Keratinocyte (primary cell): ENCODE results near the gene CLECL1. TPM values are rescaled to one million over a fixed set of nuclear protein-coding genes. Genes with fewer than 3 reads are reported as not detected.
"Not testable (repeated sequence)": the region's sequence is repeated elsewhere in the genome, so short reads cannot be mapped to it uniquely, and the experiment has no call there.

ENCODE experiments used
- DNase-seq: peaks from one replicate; pipeline ENCODE4 v3.0.0-alpha.2; 2011; ENCODE audit warnings: low read depth, missing footprints, low spot score
- FAIRE-seq: peaks from 2 replicates; lab custom pipeline; 2011; peaks lifted over from hg19 to GRCh38; lab: Jason Lieb, UNC
- H2AFZ ChIP-seq: 2 replicates; pipeline ENCODE4 v1.6.0; 2012; ENCODE audit warnings: low read length, control low read depth, inconsistent platforms; ENCODE audit not compliant: control insufficient read depth
- H3K27ac ChIP-seq: 2 replicates; pipeline ENCODE4 v1.5.1; 2011; ENCODE audit warnings: low read length; ENCODE audit not compliant: control insufficient read depth, insufficient read depth
- H3K27me3 ChIP-seq: 3 replicates; pipeline ENCODE4 v1.6.0; 2011; ENCODE audit warnings: low read length; ENCODE audit not compliant: control insufficient read depth, insufficient read depth; ENCODE audit errors: extremely low read depth
- H3K36me3 ChIP-seq, 2 experiments: 2 replicates in 1 of 2; 3 replicates in 1 of 2; pipeline ENCODE4 v1.5.1; 2011; ENCODE audit warnings: low read length in 2 of 2, mild to moderate bottlenecking in 1 of 2; ENCODE audit not compliant: control insufficient read depth in 2 of 2, insufficient read depth in 2 of 2; ENCODE audit errors: extremely low read depth in 1 of 2
- H3K4me1 ChIP-seq: 3 replicates; pipeline ENCODE4 v1.5.1; 2011; ENCODE audit warnings: low read length; ENCODE audit not compliant: control insufficient read depth, insufficient read depth; ENCODE audit errors: extremely low read depth
- H3K4me2 ChIP-seq: 3 replicates; pipeline ENCODE4 v1.6.0; 2011; ENCODE audit warnings: low read depth, low read length; ENCODE audit not compliant: control insufficient read depth, insufficient read depth; ENCODE audit errors: extremely low read depth
- H3K4me3 ChIP-seq, 3 experiments: fragments of 200-600 bp in 1 of 3; sonication (generic) in 1 of 3; 2 replicates in 2 of 3; 3 replicates in 1 of 3; pipeline ENCODE4 v1.5.1; 2011 to 2016; ENCODE audit warnings: low read length in 3 of 3, mild to moderate bottlenecking in 3 of 3, control low read depth in 2 of 3, inconsistent platforms in 1 of 3, low read depth in 1 of 3, mixed read lengths in 1 of 3, mixed run types in 1 of 3, moderate library complexity in 1 of 3; ENCODE audit not compliant: control insufficient read depth in 2 of 3, insufficient read depth in 2 of 3; ENCODE audit errors: extremely low read depth in 1 of 3
- H3K79me2 ChIP-seq: 2 replicates; pipeline ENCODE4 v1.6.0; 2012; ENCODE audit warnings: low read length; ENCODE audit not compliant: control insufficient read depth, insufficient read depth
- H3K9ac ChIP-seq: 3 replicates; pipeline ENCODE4 v1.6.0; 2011; ENCODE audit warnings: low read length; ENCODE audit not compliant: control insufficient read depth, insufficient read depth; ENCODE audit errors: extremely low read depth
- H3K9me1 ChIP-seq: 3 replicates; pipeline ENCODE4 v1.6.0; 2011; ENCODE audit warnings: low read length; ENCODE audit not compliant: control insufficient read depth, insufficient read depth; ENCODE audit errors: extremely low read depth
- H3K9me3 ChIP-seq: 2 replicates; pipeline ENCODE4 v1.5.1; 2012; ENCODE audit warnings: low read depth, low read length; ENCODE audit not compliant: control insufficient read depth
- H4K20me1 ChIP-seq: 3 replicates; pipeline ENCODE4 v1.6.0; 2011; ENCODE audit warnings: low read length; ENCODE audit not compliant: control insufficient read depth, insufficient read depth; ENCODE audit errors: extremely low read depth
- EZH2 ChIP-seq: IDR thresholded peaks from one replicate; pipeline ENCODE4 v1.6.1; 2012; ENCODE audit warnings: inconsistent platforms, mild to moderate bottlenecking, low read length, moderate library complexity
- dilution Hi-C: fragments of 300-500 bp; cut with MboI; formaldehyde crosslinking; loops from one replicate; pipeline ENCODE4 v1.7.0; 2020; ENCODE audit warnings: low sequenced_read_pairs; ENCODE audit not compliant: extremely low pct_ligation_motif_present
- polyA plus RNA-seq, 5 experiments: library from polyadenylated mRNA; depleted of rRNA in 3 of 5; stranded (reverse) in 3 of 5; stranded (forward) in 1 of 5; unstranded in 1 of 5; fragments of >200 nt; gene quantifications; 1 replicate in 1 of 5; 2 replicates in 3 of 5; 3 replicates in 1 of 5; pipeline versions ENCODE4 v1.2.1 to v1.2.3, GENCODE V29; 2011 to 2012; ENCODE audit warnings: missing spikeins in 2 of 5, low read depth in 1 of 5, low replicate concordance in 1 of 5
- TF ChIP-seq, protein P1 (sequence below), 3 experiments: IDR thresholded peaks in 1 of 3; conservative IDR thresholded peaks in 1 of 3; optimal IDR thresholded peaks in 1 of 3; 2 replicates in 2 of 3; 3 replicates in 1 of 3; pipeline versions ENCODE3 to v1.5.1; 2011; ENCODE audit warnings: low read length in 3 of 3, mild to moderate bottlenecking in 3 of 3, moderate library complexity in 2 of 3, control low read depth in 1 of 3, inconsistent platforms in 1 of 3; ENCODE audit not compliant: insufficient read depth in 2 of 3; ENCODE audit errors: extremely low read depth in 1 of 3

CLECL1 gene
- polyA plus RNA-seq, 1 donor (not counting 4 experiments of a cell fraction or from before 2014, with no cell fraction given) = not detected

DNA sequence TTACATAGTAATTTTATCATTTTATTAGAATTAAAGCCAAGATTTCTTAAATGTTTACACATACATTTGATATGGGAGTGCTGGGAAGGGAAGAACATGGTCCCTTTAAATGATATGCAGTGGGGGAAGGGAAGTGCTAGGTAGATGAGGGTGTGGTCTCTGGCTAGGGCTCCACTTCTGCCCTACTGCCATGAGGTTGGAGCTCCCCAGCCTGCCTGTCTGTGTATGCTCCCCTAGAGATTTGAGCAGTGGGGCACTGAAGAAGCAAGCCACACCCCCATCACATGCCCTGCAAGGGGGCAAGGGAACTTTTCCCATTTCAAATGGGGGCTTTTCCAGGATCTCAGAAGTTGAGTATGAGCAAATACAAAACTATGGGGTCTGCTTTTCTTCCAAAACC is 25.5 kb downstream of the CLECL1 start:
- no peak overlapping the region for H3K4me3 ChIP-seq
- H3K27me3 ChIP-seq = no peaks in the 10 kb centered on the region
- no peak overlapping the region for H2AFZ ChIP-seq
- dilution Hi-C loops = loop anchor here (10.0 kb wide), 1 partner anchor 83 kb away; no protein-coding TSS in a partner anchor
- H3K4me1 ChIP-seq = no peaks in the 10 kb centered on the region
- H3K4me2 ChIP-seq = no peak overlapping the region
- no peaks in the 10 kb centered on the region for H3K9me3 ChIP-seq
- no peak overlapping the region for H3K27ac ChIP-seq
- no peak overlapping the region for H3K9ac ChIP-seq
- no peak for DNase-seq
- no peaks in the 10 kb centered on the region for H3K36me3 ChIP-seq
- FAIRE-seq = no peak
- no peaks in the 10 kb centered on the region for H3K9me1 ChIP-seq
- no peaks in the 10 kb centered on the region for H4K20me1 ChIP-seq
- TF ChIP-seq, protein P1, sequence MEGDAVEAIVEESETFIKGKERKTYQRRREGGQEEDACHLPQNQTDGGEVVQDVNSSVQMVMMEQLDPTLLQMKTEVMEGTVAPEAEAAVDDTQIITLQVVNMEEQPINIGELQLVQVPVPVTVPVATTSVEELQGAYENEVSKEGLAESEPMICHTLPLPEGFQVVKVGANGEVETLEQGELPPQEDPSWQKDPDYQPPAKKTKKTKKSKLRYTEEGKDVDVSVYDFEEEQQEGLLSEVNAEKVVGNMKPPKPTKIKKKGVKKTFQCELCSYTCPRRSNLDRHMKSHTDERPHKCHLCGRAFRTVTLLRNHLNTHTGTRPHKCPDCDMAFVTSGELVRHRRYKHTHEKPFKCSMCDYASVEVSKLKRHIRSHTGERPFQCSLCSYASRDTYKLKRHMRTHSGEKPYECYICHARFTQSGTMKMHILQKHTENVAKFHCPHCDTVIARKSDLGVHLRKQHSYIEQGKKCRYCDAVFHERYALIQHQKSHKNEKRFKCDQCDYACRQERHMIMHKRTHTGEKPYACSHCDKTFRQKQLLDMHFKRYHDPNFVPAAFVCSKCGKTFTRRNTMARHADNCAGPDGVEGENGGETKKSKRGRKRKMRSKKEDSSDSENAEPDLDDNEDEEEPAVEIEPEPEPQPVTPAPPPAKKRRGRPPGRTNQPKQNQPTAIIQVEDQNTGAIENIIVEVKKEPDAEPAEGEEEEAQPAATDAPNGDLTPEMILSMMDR (optimal IDR thresholded peaks at IDR 0.05 in 1 of 3, IDR thresholded peaks at IDR 0.05 in 1 of 3, conservative IDR thresholded peaks at IDR 0.05 in 1 of 3; ENCODE audit: extremely low read depth in 1 of 3, insufficient read depth in 2 of 3, low read length in 3 of 3) = no peak
- TF ChIP-seq EZH2 = no peak
- H3K79me2 ChIP-seq = no peaks in the 10 kb centered on the region

DNA sequence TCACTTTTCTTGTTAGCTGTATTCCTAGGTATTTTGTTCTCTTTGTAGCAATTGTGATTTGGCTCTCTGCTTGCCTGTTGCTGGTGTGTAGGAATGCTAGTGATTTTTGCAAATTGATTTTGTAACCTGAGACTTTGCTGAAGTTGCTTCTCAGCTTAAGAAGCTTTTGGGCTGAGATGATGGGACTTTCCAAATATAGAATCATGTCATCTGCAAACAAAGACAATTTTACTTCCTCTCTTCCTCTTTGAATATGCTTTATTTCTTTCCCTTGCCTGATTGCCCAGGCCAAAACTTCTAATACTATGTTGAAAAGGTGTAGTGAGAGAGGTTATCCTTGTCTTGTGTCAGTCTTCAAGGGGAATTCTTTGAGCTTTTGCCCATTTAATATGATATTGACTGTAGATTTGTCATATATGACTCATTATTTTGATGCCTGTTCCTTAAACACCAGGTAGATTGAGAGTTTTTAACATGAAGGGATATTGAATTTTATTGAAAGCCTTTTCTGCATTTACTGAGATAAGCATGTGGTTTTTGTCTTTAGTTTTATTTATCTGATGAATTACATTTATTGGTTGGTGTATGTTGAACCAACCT is 26.7 kb downstream of the CLECL1 start:
- dilution Hi-C loops = loop anchor here (10.0 kb wide), 1 partner anchor 81 kb away; no protein-coding TSS in a partner anchor

DNA sequence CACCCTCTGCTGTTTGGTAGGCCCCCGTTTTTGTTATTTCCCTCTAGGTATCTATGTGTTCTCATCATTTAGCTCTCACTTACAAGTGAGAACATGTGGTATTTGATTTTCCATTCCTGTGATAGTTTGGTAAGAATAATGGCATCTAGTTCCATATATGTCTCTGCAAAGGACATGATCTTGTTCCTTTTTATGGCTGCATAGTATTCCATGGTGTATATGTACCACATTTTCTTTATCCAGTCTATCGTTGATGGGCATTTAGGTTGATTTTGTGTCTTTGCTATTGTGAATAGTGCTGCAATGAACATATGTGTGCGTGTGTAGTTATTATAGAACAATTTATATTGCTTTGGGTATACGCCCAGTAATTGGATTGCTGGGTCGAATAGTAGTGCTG is 28.3 kb downstream of the CLECL1 start:
- H3K9me3 ChIP-seq, H3K9ac ChIP-seq, H3K27ac ChIP-seq, DNase-seq, H3K79me2 ChIP-seq, FAIRE-seq, H3K4me2 ChIP-seq, H3K9me1 ChIP-seq, H3K36me3 ChIP-seq, H2AFZ ChIP-seq, H4K20me1 ChIP-seq, H3K4me3 ChIP-seq, H3K4me1 ChIP-seq, H3K27me3 ChIP-seq: not testable (repeated sequence)
- dilution Hi-C loops = loop anchor here (10.0 kb wide), 1 partner anchor 80 kb away; no protein-coding TSS in a partner anchor

More for the DNA sequence above, 26.7 kb downstream of the CLECL1 start:
- H3K9me3 ChIP-seq = no peaks in the 10 kb centered on the region
- H3K4me3 ChIP-seq = no peak overlapping the region
- no peaks in the 10 kb centered on the region for H3K36me3 ChIP-seq
- H3K4me2 ChIP-seq = no peak overlapping the region
- no peak overlapping the region for H2AFZ ChIP-seq
- H3K9me1 ChIP-seq = no peaks in the 10 kb centered on the region
- H3K9ac ChIP-seq = no peak overlapping the region
- no peaks in the 10 kb centered on the region for H3K4me1 ChIP-seq
- H3K27me3 ChIP-seq = no peaks in the 10 kb centered on the region
- H4K20me1 ChIP-seq = no peaks in the 10 kb centered on the region
- no peak for TF ChIP-seq EZH2
- TF ChIP-seq, protein P1 (optimal IDR thresholded peaks at IDR 0.05 in 1 of 3, IDR thresholded peaks at IDR 0.05 in 1 of 3, conservative IDR thresholded peaks at IDR 0.05 in 1 of 3; ENCODE audit: extremely low read depth in 1 of 3, insufficient read depth in 2 of 3, low read length in 3 of 3) = no peak
- H3K27ac ChIP-seq = no peak overlapping the region
- no peaks in the 10 kb centered on the region for H3K79me2 ChIP-seq
- DNase-seq (no peak), FAIRE-seq (no peak)
